NCI-H1092 treated with DMSO at 0.1 percent for 48 hours (cell line): Measurements from ENCODE around the gene KLF14.
A peak's percentile ranks its signal among the peaks of the same experiment; 100 is the strongest.
"Not testable (repeated sequence)": the region's sequence is repeated elsewhere in the genome, so short reads cannot be mapped to it uniquely, and the experiment has no call there.

Source experiments
- DNase-seq: peaks from one replicate; lab custom pipeline; 2025; lab: John Stamatoyannopoulos, UW

The KLF14 gene

GRCh38 chr7:130733931-130734814 lies at the start of gene KLF14:
TSS of gene KLF14 (minus strand) at chr7:130734207. CDS start at chr7:130734033, 174 bp downstream.
- peak; percentile 50 for DNase-seq

GRCh38 chr7:130781346-130781745 lies 47.3 kb upstream of the KLF14 start:
- no peak for DNase-seq

DNA sequence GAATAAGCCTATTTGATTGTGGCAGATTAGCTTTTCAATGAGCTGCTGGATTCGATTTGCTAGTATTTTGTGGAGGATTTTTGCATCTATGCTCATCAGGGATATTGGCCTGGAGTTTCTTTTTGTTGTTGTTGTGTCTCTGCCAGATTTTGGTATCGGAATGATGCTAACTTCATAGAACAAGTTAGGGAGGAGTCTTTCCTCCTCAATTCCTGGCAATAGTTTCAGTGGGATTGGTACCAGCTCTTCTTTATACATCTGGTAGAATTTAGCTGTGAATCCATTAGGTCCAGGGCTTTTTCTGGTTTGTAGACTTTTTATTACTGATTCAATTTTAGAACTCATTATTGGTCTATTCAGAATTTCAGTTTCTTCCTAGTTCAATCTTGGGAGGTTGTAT lies 43.4 kb upstream of the KLF14 start:
- no peak for DNase-seq

DNA sequence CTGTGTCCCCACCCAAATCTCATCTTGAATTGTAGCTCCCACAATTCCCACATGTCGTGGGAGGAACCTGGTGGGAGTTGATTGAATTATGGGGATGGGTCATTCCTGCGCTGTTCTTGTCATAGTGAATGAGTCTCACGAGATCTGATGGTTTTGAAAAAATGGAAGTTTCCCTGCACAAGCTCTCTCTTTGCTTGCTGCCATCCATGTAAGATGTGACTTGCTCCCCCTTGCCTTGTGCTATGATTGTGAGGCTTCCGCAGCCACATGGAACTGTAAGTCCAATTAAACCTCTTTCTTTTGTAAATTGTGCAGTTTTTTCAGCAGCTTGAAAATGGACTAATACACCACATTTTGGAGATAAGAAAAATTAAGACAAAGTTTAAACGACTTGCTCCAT lies 38.4 kb upstream of the KLF14 start:
- not testable (repeated sequence) for DNase-seq

DNA sequence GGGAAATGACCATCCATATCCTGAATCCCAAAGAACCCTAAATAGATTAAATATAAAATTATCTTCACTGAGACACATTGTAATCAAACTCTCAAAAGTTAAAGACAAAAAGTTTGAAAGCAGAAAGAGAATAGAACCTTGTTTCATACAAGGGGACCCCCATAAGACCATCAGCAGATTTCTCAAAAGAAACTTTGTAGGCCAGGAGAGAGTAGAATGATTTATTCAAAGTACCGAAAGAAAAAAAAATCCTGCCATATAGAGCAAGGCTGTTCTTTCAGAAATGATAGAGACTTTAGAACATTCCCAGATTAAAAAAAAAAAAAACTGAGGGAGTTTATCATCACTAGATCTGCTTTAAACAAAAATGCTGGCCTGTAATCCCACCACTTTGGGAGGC lies 34.8 kb upstream of the KLF14 start:
- no peak for DNase-seq

DNA sequence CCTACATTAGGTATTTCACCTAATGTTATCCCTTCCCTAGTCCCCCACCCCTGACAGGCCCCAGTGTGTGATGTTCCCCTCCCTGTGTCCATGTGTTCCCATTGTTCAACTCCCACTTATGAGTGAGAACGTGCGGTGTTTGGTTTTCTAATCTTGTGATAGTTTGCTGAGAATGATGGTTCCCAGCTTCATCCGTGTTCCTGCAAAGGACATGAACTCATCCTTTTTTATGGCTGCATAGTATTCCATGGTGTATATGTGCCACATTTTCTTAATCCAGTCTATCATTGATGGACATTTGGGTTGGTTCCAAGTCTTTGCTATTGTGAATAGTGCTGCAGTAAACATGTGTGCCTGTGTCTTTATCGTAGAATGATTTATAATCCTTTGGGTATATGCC lies 30.6 kb upstream of the KLF14 start:
- DNase-seq, result not testable (repeated sequence)

GRCh38 chr7:130758429-130759056 lies 24.5 kb upstream of the KLF14 start:
- peak; percentile 58 for DNase-seq

- no peak for DNase-seq
These were observed 22.3 kb upstream of the KLF14 start for GRCh38 chr7:130756316-130756715.

DNA sequence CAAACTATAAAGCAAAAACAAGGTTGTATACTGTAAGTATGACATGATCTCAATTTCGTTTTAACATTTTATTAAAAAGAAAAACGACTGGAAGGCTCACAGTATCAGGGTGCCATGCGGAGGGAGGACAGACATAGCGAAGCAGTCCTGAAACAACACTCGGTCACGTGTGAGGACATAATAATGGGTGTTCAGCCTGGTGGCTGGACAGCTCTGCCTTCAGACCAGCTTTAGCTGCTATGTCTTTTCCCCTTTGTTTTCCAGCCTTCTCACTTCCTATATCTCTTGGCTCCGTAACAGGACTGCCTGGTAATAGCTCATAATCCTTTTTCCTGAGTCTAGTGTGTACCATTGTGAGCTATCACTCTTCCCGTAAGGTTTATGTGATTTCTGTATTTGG lies 18.4 kb upstream of the KLF14 start:
- DNase-seq, result no peak

- DNase-seq, result no peak
These were observed 16.7 kb upstream of the KLF14 start for GRCh38 chr7:130750755-130751154.

DNA sequence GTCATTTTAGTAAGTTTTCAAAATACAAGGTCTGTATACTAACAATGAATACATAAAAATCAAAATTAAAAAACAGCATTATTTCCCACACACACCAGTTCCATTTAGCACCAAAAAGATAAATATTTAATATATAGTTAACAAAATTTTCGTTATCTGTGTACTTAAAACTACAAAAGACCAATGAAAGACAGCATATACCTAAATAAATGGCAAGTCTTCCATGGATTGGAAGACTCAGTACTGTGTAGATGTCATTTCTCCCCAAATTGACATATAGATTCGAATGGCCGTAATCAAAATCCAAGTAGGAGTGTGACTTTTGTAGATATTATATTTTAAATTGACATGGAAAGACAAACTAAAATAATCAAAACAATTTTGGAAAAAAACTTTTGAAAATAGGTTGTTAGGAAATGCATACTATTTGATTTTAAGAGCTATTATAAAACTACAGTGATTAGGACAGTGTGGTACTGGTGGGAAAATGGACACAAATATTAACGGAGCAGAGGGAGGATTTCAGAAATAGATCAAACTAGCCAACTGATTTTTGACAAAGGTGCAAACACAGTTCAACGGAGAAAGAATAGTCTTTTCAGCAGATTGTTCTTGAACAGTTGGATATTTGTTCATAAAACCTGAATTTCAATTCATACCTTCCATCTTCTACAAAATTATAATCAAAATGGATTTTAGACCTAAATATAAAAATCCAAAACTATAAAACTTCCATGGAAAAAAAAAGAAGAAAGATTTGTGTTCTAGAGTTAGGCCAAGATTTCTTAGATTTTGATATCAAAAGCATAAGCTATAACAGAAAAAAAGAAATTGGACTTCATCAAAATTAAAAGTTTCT lies 14.8 kb upstream of the KLF14 start:
- DNase-seq, result no peak

DNA sequence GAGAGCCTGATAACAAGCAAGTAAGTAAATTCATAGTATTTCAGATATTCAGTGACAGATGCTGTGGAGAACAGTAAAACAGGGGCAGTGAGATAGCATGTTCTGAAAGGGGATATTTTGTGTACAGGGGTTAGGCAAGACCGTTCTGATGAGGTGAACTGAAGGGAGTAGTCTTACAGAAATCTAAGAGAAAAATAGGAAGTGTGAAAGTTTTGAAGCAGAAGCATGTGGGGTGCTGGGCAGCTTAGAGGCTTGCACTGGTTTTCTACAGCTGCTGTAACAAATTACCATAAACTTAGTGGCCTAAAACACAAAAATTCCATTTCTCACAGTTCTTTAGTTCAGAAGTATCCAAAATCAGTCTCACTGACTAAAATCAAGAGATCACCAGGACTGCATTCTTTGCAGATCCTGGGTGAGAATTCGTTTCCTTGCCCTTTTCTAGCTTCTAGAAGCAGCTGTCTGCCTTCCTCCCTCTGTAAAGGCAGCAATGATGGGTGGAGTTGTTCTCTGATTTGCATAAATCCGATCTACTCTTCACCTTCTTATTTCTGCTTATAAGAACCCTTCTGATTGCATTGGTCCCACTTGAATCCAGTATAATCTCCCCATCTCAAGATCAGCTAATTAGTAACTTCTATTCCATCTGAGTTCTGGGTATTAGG lies 7.5 kb upstream of the KLF14 start:
- no peak for DNase-seq

GRCh38 chr7:130740606-130741005 lies 6.6 kb upstream of the KLF14 start:
- no peak for DNase-seq

DNA sequence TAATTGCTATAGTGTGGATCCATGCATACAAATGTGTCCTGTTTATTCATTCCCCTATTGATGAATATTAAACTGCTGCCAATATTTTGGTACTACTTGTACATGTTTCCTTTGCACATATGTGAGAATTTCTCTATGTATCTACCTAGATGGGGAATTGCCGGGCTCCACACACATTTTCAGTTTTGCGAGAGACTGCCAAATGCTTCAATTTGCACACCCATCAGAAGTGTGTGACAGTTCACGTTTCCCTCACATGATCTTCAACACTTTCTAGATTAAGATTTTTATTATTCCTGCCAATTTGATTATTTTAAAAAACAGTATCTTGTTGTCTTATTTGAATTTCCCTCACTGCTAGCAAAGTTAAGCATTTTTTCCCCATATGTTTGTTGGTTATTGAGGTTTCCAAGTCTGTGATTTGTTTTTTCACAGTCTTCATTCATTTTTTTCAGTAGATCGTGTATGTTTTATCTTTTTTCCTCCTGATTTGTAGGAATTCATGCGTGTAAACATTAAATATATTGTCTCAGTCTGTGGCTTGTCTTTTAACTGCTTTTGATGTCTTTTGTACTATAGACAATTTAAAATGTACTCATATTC lies 2.4 kb upstream of the KLF14 start:
- DNase-seq, result no peak

- peak; percentile 37 for DNase-seq
These were observed 1.1 kb upstream of the KLF14 start for GRCh38 chr7:130734815-130735716.

GRCh38 chr7:130732980-130733930 lies 752 bp downstream of the KLF14 start:
- peak; percentile 27 for DNase-seq

DNA sequence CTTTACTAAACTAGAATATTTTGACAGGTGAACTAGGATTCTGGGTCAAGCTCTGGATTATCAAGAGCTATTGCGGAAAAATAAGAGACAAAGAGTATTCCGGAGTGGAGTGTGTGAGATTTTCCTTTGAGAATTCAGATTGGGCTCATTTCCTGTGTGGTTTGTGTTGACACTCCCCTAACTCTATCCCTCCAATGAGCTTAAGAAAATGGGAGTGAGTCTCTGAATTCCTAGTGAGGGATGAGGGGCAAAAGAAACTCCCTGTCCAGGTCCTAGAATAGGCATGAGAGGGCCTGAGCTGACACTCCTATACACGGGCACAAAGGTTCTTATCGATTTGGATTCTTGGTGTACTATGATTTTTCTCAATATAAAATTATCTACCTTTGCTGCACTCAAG lies 10.2 kb downstream of the KLF14 start:
- no peak for DNase-seq

GRCh38 chr7:130721486-130722277 lies 12.3 kb downstream of the KLF14 start:
- DNase-seq, result peak; percentile 77
